GM19240 (cell line): ENCODE data around the gene PAX3.

Source experiments
- DNase-seq: peaks from one replicate; pipeline ENCODE4 v3.0.0; 2011; ENCODE audit warnings: low spot score; ENCODE audit not compliant: insufficient read length

Gene PAX3

GRCh38 chr2:222298311-222299150 is at the start of gene PAX3:
Gene PAX3 (minus strand): TSS chr2:222298998. CDS start chr2:222298615, 383 bp downstream.
- no peak for DNase-seq

- no peak for DNase-seq
These were observed 42.5 kb upstream of the PAX3 start for GRCh38 chr2:222341331-222341730.

DNA sequence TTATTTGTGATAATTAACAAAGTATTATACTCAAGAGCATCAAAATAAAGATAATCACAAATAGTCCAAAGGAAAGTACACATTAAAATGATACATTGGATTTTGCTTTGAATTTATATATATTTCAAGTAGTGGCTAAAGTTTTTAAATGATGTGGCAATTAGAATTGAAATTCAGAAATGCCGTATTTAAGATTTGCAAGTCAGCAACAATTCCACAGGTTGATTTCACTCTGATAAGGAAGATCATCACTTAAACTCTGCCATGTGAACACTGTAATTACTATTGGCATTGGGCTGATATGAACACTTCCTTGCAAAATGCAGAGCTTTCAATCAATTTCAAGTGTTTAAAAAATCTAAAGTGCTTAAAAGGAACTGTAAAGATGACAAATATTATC is 39.6 kb upstream of the PAX3 start:
- no peak for DNase-seq

DNA sequence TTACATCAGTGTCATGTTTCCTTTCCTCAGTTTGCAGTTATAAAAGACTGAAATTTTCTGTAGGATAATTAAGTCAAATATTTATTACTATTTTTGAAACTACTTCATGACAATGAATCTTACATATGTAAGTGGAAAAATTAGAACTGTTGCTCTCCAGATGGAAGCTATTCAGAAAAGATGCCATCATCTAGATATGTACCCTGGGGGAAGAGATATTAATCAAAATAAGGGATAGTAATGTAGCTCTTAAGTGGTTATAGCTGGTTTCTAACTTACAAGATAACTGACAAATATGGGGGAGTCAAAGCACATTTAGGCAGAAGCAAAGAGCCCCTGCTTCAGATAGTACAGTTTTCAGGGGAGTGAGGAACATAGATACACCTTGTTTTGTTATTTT is 38.1 kb upstream of the PAX3 start:
- DNase-seq, result no peak

GRCh38 chr2:222336442-222336841 is 37.6 kb upstream of the PAX3 start:
- no peak for DNase-seq

DNA sequence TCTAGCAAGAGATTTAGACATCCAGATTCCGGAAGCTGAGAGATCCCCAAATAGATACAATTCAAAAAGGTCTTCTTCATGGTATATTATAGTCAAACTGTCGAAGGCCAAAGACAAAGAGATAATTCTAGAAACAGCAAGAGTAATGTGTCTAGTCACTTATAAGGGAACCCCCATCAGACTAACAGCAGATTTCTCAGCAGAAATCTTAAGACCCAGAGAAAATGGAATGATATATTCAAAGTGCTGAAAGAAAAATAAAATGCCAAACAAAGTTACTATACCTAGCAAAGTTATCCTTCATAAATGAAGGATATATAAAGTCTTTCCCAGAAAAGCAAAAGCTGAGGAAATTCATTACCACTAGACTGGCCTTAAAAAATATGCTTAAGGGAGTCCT is 36.1 kb upstream of the PAX3 start:
- no peak for DNase-seq

GRCh38 chr2:222333397-222333796 is 34.6 kb upstream of the PAX3 start:
- no peak for DNase-seq

GRCh38 chr2:222332116-222332515 is 33.3 kb upstream of the PAX3 start:
- no peak for DNase-seq

- DNase-seq, result no peak
These were observed 32.1 kb upstream of the PAX3 start for GRCh38 chr2:222330910-222331309.

GRCh38 chr2:222322236-222322635 is 23.4 kb upstream of the PAX3 start:
- DNase-seq, result no peak

GRCh38 chr2:222320436-222321395 is 21.9 kb upstream of the PAX3 start:
- no peak for DNase-seq

- DNase-seq, result peak; percentile 52
These were observed 21.0 kb upstream of the PAX3 start for GRCh38 chr2:222319586-222320435.

DNA sequence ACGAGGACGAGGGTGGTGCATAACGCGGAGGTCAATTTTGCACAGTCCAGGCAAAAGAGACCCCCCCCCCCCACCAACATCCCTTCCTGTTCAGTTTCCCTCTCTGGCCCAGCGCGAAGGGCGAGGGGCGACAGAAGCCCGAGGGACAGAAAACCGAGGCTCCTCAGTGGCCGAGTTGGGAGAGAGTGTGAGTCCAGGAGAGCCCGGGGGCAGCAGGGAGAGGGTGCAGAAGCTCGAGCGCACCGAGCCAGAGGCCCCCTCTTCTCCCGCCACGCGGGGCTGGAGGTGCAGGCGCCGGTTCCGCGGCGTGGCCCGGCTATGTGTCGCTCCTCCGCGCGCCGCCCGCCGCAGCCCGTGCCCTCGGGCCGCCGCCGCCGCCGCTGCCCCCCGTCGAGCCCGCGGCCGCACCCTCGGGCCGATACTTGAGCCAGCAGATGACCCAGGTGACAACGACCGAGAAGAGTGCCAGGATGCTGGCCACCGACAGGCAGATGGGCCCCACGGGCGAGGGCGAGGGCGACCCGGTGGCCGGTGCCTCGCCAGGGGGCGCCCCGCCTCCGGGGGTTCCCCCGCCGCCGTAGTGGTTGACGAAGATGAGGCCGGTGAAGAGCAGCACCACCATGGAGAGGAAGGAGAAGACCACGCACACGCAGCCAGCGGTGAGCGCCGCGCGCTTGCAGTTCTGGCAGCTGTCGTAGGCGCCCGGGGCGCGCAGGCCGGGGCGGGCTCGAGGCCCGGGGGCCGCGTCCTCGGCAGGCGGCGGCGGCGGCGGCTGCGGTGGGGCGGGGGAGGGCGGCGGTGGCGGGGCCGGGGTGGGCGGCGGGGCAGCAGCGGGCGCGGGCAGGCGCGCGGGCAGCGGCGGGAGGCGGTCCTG is 20.2 kb upstream of the PAX3 start:
- DNase-seq, result no peak

DNA sequence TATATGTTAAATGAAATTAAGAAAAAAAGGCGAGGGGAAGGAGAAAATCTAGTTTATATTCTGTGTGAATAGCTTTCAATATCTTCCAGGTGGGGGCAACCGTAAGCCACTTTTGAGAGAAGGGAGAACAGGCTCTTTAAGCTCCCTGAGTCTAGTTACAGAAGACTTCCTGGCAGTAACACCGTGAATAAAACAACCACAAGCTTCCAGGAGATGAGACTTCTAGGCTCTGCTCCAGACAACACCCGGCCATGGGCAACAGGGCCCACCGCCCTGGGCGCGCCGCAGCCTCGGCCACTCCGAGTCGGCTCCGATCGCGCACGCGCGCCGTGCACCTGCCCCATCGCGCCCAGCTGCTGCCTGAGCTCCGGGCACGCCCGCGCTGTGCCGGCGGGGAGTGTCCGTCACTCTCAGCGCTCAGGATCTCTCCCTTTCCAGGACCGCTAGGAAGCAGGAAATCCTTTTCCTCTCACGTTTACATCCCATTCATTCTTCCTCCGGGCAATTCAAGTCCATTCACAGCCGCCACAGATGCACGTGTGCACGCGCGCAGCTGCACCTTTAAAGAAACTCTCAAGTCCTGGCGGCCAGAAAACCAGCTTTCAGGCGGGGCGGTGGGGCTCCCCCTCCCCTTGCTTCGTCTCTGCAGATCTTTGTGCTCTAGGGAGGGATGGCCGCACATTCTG is 19.4 kb upstream of the PAX3 start:
- DNase-seq, result peak; percentile 64

DNA sequence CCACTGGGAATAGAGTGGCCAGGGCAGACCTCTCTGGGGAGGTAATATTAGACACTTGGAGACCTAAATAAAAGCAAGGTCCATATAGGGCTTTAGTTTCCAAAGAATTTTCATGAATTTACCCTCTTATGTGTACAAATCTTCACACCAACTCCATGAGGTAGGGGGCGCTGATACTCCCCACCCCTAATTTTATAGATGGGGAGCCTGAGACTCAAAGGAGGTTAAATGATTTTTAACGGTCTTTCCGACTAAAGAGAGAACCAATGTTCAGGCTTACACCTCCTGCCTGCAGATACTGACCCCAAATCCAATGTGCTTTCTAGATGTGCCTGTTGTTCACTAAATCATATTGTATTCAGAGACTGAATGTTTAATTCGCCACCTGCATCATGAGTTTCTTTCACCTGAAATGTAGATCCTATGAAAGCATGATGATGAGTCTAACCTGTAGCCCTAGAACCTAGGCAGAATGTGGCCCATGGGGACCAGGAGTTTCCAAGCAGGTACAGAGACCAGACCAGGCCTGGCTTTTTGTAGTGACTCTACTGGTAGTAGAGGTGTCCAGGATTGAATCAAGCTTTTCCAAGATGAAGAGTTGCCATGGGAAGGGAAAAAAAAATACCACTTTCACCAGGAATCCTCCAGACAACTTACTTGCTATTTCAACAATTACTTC is 16.8 kb upstream of the PAX3 start:
- DNase-seq, result no peak

- DNase-seq, result no peak
These were observed 15.0 kb upstream of the PAX3 start for GRCh38 chr2:222313816-222314215.

- DNase-seq, result no peak
These were observed 13.4 kb upstream of the PAX3 start for GRCh38 chr2:222311978-222312738.

GRCh38 chr2:222311319-222311977 is 12.7 kb upstream of the PAX3 start:
- no peak for DNase-seq
